T47D (cell line): Measurements from ENCODE around the gene ZNF646.

Experiments
- DNase-seq, 2 experiments: peaks; one replicate each; pipeline versions ENCODE4 v3.0.0 to v3.0.0-alpha.2; 2011 to 2012; ENCODE audit warnings: low read depth in 1 of 2, low spot score in 1 of 2
- JUND ChIP-seq: IDR thresholded peaks from 2 replicates; pipeline ENCODE4 v1.6.1; 2012; ENCODE audit warnings: low read depth
- in situ Hi-C: cut with HindIII; loops from 2 replicates; pipeline ENCODE4 v1.10.0; 2016; ENCODE audit warnings: low sequenced_read_pairs, low pct_unique_long_range_greater_than_20kb

ZNF646 gene

DNA sequence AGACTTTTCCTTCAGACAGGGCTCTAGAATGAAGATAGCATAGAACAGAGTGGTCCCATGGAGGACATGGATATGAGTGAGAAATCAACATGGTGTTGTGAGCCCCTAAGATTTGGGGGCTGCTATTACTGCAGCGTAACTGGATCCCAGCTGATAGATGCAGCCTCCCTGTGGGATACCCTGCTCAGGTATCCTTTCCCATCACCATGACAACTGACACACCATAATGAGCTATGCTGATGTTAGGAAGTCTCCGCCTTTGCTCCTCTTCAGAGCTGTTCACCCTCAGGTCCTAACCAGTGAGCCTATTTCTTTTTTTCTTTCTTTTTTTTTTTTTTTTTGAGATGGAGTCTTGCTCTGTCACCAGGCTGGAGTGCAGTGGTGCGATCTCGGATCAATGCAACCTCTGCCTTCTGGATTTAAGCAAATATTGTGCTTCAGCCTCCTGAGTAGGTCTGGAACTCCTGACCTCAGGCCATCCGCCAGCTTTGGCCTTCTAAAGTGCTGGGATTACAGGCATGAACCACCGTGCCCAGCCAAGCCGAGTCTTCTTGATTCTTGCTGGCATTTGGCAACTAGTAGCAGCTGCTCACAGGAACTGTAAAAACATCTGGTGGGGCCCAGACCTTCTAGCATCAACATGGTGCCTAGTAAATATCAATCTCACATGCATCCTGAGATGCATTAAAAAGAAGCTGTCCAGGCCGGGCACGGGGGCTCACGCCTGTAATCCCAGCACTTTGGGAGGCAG, 23.8 kb upstream of the ZNF646 start:
- DNase-seq: no peak
- no peak for TF ChIP-seq JUND
- in situ Hi-C loops: no loop called here

GRCh38 chr16:31052114-31052513, 22.1 kb upstream of the ZNF646 start:
- no peak for DNase-seq
- no peak for TF ChIP-seq JUND
- in situ Hi-C loops: no loop called here

DNA sequence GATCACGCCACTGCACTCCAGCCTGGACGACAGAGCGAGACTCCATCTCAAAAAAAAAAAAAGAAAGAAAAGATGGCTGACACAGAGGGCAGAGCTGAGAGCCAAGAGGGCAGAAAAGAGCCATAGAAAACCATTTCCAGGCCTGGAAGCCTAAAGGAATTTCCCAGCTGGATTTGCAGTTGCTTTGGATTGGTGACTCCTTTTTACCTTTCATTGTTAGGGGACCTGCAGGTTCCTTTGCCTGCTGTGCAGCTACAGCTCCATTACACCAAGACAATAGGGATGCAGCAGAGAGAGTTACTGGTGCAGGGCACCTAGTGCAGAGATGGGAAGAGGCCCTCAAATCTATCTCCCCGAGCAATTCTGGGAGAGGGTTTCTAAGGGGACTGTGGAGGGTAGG, 18.6 kb upstream of the ZNF646 start:
- in situ Hi-C loops: no loop called here

DNA sequence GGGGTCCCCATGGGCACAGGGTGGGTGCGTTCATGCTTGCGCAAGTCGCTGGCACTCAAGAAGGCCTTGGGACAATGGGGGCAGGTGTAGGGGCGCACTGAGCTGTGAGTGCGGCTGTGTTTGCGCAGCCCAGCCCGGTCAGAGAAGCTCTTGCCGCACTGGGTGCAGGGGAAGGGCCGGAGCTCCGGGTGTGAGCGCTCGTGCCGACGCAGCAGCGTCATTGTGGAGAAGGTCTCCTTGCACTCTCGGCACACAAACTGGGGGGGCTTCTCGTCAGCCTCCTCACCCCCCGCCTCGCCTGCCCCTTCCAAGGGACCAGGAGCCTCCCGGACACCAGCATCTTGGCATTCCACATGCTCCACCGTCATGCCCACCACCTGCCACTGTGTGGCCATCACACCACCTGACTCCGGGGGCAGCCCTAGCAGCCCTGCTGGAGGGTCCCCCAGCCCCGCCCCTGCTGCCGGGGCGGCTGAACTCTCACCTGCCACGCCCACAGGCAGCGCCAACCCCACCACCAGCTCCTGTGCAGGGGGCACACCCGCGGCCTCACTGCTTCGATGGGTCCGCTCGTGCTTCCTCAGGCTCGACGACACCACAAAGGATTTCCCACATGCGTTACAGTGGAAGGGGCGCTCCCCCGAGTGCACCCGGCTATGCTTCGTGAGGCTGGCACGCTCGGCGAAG, 13.0 kb upstream of the ZNF646 start:
- no peak for DNase-seq
- in situ Hi-C loops: no loop called here
- no peak for TF ChIP-seq JUND

More for the DNA sequence above, 18.6 kb upstream of the ZNF646 start:
- TF ChIP-seq JUND: no peak
- DNase-seq: no peak

- in situ Hi-C loops: no loop called here
- no peak for TF ChIP-seq JUND
- DNase-seq: no peak
Measured at GRCh38 chr16:31061813-31062440, 12.3 kb upstream of the ZNF646 start.

DNA sequence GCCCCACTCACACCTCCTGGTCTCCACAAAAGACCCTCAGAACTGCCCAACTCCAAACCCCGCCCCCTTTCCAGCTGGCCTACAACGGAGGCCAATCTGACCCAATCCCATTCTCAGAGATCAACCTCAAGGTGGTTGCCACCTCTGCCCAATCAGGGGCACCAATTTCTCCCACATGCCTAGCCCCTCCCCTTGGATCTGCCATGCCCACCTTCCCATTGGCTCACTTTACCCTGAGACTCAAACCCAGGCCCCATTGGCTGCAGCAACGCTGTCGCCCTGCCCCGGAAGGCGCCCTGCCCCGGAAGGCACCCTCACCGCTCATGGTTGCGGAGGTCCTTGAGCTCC, 10.8 kb upstream of the ZNF646 start:
- in situ Hi-C loops: no loop called here
- TF ChIP-seq JUND: no peak
- DNase-seq: no peak

DNA sequence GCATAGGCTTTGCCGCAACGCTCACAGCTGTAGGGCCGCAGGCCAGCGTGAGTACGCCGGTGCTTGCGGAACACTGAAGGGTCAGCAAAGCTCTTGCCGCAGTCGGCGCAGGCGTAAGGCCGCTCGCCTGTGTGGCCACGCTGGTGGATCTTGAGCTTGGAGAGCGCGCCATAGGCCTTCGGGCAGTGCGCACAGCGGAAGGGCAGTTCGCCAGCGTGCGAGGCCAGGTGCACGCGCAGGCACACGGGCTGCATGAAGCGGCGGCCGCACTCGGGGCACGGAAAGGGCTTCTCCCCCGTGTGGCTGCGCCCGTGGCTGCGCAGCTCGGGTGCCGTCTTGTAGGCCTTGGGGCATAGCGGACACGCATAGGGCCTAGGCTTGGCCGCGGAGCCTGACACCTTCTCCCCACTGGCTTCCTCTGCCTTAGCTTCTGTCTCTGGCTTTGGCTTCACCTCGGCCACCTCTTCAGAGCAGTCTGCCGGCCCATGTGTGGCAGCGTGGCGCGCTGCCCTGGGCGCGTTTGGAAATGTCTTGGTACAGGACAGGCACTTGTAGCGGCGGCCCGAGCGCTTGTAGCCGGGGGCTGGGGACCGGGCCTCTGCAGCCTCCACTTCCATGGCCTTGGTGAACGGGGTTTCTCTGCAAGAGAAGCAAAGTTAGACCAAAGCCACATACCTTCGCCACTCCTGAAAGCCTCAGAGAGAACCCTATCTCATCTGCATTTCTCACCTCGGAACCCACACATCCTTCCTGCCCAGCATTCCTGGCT, 10.2 kb upstream of the ZNF646 start:
- no peak for TF ChIP-seq JUND
- DNase-seq: no peak
- in situ Hi-C loops: no loop called here

GRCh38 chr16:31064882-31065461, 9.2 kb upstream of the ZNF646 start:
- no peak for DNase-seq
- in situ Hi-C loops: no loop called here
- TF ChIP-seq JUND: no peak

DNA sequence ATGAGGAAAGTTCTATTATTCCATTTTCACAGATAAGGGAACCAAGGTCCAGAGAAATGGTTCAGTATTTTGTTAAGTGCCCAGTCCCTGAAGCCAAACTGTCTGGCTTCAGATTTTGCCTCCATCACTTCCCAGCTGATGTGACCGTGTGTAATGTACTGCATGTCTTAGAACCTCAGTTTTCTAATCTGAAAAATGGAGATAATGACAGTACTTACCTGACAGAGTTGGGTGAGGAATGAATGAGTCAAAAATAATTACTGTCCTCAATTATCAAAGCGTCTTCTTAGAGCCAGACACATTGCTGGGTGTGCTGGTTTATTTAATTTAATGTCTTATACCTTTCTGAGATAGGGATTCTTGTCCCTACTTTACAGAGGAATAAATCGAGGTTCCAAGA, 6.9 kb upstream of the ZNF646 start:
- no peak for DNase-seq
- in situ Hi-C loops: no loop called here

DNA sequence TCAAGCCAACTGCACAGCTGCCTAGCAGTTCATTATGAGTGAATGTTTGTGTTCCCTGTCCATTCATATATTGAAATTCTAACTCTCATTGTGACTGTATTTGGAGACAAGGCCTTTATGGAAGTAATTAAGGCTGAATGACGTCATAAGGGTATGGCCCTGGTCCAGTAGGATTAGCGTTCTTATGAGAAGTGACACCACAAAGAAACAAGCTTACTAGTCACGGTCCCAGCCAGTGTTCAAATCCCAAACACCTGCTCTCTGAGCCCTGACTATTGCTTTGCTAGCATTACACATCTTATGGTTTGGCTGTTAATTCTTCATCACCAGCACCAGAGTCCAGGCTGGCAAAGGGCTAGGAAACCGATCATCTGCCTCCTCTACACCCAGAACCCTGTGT, 2.4 kb upstream of the ZNF646 start:
- DNase-seq: no peak
- in situ Hi-C loops: no loop called here
- TF ChIP-seq JUND: no peak

More for the DNA sequence above, 6.9 kb upstream of the ZNF646 start:
- TF ChIP-seq JUND: no peak

GRCh38 chr16:31072540-31073141, 1.6 kb upstream of the ZNF646 start:
- no peak for TF ChIP-seq JUND
- in situ Hi-C loops: no loop called here
- DNase-seq: peak; percentile 70 to 81

DNA sequence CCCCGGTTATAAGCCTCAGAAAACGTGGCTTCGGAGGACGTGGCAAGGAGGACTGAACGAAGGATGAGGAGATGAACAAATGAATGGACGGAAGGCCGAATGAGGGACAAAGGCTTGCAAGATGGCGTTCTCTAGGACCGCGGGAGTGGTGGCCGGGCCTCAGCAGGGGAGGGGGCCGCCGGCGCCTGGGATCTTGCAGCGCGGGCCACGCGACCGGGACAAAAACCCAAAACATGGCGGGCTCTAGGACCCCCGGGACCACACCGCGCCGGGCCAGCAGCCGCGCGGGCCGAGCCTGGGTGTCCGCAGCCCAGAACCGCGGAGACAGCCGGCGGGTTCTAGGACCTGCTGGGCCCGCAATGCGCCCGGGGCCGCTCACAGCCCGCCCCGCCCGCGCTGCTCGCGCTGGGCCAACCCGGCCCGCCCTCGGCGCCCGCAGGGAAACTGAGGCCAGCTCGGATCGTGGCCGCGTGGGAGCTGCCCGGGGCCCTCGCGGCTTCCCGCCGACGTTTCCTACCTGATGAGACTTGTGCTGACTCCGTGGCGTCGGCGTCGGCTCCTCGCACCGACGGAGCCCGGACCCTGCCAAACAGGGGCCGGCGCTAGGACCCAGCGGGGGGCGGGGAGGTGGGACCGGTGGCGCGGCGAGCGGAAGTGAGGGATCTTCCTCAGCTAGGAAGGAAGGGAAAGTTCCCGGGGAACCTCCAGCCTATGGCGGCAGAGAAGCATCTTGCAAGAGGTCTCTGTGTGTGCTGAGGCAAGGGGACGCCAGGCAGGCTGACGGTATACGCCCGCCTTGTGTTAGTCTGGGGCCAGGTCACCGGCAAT, 866 bp upstream of the ZNF646 start:
- TF ChIP-seq JUND: no peak
- in situ Hi-C loops: no loop called here
- peak; percentile 86 to 92 for DNase-seq
